GM23338 (cell line): ENCODE results near the gene MSL2.
"Not testable (repeated sequence)": the region's sequence is repeated elsewhere in the genome, so short reads cannot be mapped to it uniquely, and the experiment has no call there.

Experiments
- CREB1 ChIP-seq: fragments of 250-450 bp; sonication (Bioruptor Pico); IDR thresholded peaks from 2 replicates; pipeline ENCODE4 v1.5.0; 2020; ENCODE audit warnings: low read depth, mild to moderate bottlenecking, moderate library complexity
- EZH2 ChIP-seq: fragments of 200-600 bp; sonication (generic); IDR thresholded peaks from one replicate; pipeline ENCODE4 v1.8.0; 2017; ENCODE audit warnings: antibody characterized with exemption, mild to moderate bottlenecking, low read depth; ENCODE audit not compliant: unreplicated experiment
- EZH2phosphoT487 ChIP-seq: fragments of 200-600 bp; sonication (generic); IDR thresholded peaks from one replicate; pipeline ENCODE4 v1.8.1; 2018; ENCODE audit warnings: antibody characterized with exemption; ENCODE audit not compliant: unreplicated experiment
- JUNB ChIP-seq: IDR thresholded peaks from one replicate; pipeline ENCODE4 v1.6.1; 2016; ENCODE audit warnings: antibody characterized with exemption; ENCODE audit not compliant: unreplicated experiment
- NANOG ChIP-seq: IDR thresholded peaks from 2 replicates; pipeline ENCODE4 v1.6.1; 2016; ENCODE audit warnings: antibody characterized with exemption, borderline replicate concordance
- POLR2AphosphoS5 ChIP-seq: IDR thresholded peaks from 2 replicates; pipeline ENCODE4 v1.6.1; 2016; ENCODE audit warnings: antibody characterized with exemption, low read depth
- STAT1 ChIP-seq: IDR thresholded peaks from one replicate; pipeline ENCODE4 v1.6.1; 2016; ENCODE audit warnings: antibody characterized with exemption; ENCODE audit not compliant: unreplicated experiment
- ZNF114 ChIP-seq: fragments of 250-450 bp; sonication (Bioruptor Pico); IDR thresholded peaks from 2 replicates; pipeline ENCODE4 v1.5.0; 2020; ENCODE audit warnings: mild to moderate bottlenecking, moderate library complexity
- ZNF331 ChIP-seq: fragments of 250-450 bp; sonication (Bioruptor Pico); IDR thresholded peaks from 2 replicates; pipeline ENCODE4 v1.5.0; 2020; ENCODE audit warnings: low read depth, mild to moderate bottlenecking, moderate library complexity
- TF ChIP-seq, protein P1 (sequence below), 2 experiments: fragments of 200-600 bp in 1 of 2; sonication (generic) in 1 of 2; conservative IDR thresholded peaks; 2 replicates each; pipeline versions ENCODE4 v1.5.1 to v1.6.1; 2016 to 2017; ENCODE audit warnings: antibody characterized with exemption in 2 of 2, low read depth in 2 of 2, mild to moderate bottlenecking in 2 of 2, moderate library complexity in 1 of 2
- TF ChIP-seq, protein P2 (sequence below): IDR thresholded peaks from one replicate; pipeline ENCODE4 v1.6.1; 2018; ENCODE audit warnings: antibody characterized with exemption; ENCODE audit not compliant: unreplicated experiment
- TF ChIP-seq, protein P3 (sequence below): IDR thresholded peaks from 2 replicates; pipeline ENCODE4 v1.6.1; 2016; ENCODE audit warnings: antibody characterized with exemption
- TF ChIP-seq, protein P4 (sequence below): fragments of 250-450 bp; sonication (Bioruptor Pico); IDR thresholded peaks from 2 replicates; pipeline ENCODE4 v1.5.0; 2020; ENCODE audit warnings: mild to moderate bottlenecking, moderate library complexity

DNA sequence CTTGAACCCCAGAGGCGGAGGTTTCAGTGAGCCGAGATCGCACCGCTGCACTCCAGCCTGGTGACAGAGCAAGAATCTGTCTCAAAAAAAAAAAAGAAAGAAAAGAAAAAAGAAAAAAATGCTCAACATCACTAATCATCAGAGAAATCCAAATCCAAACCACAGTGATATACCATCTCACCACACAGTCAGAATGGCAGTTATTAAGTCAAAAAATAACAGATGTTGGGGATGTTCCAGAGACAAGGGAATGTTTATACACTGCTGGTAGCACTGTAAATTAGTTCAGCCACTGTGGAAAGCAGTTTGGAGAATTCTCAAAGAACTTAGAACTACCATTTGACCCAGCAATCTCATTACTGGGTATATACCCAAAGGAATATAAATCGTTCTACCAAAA is 3.1 kb upstream of the MSL2 start:
- TF ChIP-seq EZH2; POLR2AphosphoS5; EZH2phosphoT487; CREB1 (CRISPR knock-in tag); ZNF114; STAT1; JUNB; NANOG; ZNF331 (CRISPR knock-in tag): not testable (repeated sequence)
- TF ChIP-seq, protein P1, sequence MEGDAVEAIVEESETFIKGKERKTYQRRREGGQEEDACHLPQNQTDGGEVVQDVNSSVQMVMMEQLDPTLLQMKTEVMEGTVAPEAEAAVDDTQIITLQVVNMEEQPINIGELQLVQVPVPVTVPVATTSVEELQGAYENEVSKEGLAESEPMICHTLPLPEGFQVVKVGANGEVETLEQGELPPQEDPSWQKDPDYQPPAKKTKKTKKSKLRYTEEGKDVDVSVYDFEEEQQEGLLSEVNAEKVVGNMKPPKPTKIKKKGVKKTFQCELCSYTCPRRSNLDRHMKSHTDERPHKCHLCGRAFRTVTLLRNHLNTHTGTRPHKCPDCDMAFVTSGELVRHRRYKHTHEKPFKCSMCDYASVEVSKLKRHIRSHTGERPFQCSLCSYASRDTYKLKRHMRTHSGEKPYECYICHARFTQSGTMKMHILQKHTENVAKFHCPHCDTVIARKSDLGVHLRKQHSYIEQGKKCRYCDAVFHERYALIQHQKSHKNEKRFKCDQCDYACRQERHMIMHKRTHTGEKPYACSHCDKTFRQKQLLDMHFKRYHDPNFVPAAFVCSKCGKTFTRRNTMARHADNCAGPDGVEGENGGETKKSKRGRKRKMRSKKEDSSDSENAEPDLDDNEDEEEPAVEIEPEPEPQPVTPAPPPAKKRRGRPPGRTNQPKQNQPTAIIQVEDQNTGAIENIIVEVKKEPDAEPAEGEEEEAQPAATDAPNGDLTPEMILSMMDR (conservative IDR thresholded peaks at IDR 0.05; ENCODE audit: low read depth in 2 of 2): not testable (repeated sequence)
- TF ChIP-seq, protein P2, sequence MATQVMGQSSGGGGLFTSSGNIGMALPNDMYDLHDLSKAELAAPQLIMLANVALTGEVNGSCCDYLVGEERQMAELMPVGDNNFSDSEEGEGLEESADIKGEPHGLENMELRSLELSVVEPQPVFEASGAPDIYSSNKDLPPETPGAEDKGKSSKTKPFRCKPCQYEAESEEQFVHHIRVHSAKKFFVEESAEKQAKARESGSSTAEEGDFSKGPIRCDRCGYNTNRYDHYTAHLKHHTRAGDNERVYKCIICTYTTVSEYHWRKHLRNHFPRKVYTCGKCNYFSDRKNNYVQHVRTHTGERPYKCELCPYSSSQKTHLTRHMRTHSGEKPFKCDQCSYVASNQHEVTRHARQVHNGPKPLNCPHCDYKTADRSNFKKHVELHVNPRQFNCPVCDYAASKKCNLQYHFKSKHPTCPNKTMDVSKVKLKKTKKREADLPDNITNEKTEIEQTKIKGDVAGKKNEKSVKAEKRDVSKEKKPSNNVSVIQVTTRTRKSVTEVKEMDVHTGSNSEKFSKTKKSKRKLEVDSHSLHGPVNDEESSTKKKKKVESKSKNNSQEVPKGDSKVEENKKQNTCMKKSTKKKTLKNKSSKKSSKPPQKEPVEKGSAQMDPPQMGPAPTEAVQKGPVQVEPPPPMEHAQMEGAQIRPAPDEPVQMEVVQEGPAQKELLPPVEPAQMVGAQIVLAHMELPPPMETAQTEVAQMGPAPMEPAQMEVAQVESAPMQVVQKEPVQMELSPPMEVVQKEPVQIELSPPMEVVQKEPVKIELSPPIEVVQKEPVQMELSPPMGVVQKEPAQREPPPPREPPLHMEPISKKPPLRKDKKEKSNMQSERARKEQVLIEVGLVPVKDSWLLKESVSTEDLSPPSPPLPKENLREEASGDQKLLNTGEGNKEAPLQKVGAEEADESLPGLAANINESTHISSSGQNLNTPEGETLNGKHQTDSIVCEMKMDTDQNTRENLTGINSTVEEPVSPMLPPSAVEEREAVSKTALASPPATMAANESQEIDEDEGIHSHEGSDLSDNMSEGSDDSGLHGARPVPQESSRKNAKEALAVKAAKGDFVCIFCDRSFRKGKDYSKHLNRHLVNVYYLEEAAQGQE: not testable (repeated sequence)
- TF ChIP-seq, protein P3, sequence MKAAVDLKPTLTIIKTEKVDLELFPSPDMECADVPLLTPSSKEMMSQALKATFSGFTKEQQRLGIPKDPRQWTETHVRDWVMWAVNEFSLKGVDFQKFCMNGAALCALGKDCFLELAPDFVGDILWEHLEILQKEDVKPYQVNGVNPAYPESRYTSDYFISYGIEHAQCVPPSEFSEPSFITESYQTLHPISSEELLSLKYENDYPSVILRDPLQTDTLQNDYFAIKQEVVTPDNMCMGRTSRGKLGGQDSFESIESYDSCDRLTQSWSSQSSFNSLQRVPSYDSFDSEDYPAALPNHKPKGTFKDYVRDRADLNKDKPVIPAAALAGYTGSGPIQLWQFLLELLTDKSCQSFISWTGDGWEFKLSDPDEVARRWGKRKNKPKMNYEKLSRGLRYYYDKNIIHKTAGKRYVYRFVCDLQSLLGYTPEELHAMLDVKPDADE: not testable (repeated sequence)
- TF ChIP-seq, protein P4, sequence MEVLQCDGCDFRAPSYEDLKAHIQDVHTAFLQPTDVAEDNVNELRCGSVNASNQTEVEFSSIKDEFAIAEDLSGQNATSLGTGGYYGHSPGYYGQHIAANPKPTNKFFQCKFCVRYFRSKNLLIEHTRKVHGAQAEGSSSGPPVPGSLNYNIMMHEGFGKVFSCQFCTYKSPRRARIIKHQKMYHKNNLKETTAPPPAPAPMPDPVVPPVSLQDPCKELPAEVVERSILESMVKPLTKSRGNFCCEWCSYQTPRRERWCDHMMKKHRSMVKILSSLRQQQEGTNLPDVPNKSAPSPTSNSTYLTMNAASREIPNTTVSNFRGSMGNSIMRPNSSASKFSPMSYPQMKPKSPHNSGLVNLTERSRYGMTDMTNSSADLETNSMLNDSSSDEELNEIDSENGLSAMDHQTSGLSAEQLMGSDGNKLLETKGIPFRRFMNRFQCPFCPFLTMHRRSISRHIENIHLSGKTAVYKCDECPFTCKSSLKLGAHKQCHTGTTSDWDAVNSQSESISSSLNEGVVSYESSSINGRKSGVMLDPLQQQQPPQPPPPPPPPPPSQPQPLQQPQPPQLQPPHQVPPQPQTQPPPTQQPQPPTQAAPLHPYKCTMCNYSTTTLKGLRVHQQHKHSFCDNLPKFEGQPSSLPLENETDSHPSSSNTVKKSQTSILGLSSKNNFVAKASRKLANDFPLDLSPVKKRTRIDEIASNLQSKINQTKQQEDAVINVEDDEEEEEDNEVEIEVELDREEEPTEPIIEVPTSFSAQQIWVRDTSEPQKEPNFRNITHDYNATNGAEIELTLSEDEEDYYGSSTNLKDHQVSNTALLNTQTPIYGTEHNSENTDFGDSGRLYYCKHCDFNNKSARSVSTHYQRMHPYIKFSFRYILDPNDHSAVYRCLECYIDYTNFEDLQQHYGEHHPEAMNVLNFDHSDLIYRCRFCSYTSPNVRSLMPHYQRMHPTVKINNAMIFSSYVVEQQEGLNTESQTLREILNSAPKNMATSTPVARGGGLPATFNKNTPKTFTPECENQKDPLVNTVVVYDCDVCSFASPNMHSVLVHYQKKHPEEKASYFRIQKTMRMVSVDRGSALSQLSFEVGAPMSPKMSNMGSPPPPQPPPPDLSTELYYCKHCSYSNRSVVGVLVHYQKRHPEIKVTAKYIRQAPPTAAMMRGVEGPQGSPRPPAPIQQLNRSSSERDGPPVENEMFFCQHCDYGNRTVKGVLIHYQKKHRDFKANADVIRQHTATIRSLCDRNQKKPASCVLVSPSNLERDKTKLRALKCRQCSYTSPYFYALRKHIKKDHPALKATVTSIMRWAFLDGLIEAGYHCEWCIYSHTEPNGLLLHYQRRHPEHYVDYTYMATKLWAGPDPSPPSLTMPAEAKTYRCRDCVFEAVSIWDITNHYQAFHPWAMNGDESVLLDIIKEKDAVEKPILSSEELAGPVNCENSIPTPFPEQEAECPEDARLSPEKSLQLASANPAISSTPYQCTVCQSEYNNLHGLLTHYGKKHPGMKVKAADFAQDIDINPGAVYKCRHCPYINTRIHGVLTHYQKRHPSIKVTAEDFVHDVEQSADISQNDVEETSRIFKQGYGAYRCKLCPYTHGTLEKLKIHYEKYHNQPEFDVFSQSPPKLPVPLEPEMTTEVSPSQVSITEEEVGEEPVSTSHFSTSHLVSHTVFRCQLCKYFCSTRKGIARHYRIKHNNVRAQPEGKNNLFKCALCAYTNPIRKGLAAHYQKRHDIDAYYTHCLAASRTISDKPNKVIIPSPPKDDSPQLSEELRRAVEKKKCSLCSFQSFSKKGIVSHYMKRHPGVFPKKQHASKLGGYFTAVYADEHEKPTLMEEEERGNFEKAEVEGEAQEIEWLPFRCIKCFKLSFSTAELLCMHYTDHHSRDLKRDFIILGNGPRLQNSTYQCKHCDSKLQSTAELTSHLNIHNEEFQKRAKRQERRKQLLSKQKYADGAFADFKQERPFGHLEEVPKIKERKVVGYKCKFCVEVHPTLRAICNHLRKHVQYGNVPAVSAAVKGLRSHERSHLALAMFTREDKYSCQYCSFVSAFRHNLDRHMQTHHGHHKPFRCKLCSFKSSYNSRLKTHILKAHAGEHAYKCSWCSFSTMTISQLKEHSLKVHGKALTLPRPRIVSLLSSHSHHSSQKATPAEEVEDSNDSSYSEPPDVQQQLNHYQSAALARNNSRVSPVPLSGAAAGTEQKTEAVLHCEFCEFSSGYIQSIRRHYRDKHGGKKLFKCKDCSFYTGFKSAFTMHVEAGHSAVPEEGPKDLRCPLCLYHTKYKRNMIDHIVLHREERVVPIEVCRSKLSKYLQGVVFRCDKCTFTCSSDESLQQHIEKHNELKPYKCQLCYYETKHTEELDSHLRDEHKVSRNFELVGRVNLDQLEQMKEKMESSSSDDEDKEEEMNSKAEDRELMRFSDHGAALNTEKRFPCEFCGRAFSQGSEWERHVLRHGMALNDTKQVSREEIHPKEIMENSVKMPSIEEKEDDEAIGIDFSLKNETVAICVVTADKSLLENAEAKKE (CRISPR knock-in tag): not testable (repeated sequence)
